Measurements from ENCODE around the gene MSLN. TPM values are rescaled to one million over a fixed set of nuclear protein-coding genes. Genes with fewer than 3 reads are reported as not detected.

The MSLN gene
- total and polyA plus RNA-seq, 2 donors (not counting 3 experiments of a cell fraction or from before 2014, with no cell fraction given), result not detected

DNA sequence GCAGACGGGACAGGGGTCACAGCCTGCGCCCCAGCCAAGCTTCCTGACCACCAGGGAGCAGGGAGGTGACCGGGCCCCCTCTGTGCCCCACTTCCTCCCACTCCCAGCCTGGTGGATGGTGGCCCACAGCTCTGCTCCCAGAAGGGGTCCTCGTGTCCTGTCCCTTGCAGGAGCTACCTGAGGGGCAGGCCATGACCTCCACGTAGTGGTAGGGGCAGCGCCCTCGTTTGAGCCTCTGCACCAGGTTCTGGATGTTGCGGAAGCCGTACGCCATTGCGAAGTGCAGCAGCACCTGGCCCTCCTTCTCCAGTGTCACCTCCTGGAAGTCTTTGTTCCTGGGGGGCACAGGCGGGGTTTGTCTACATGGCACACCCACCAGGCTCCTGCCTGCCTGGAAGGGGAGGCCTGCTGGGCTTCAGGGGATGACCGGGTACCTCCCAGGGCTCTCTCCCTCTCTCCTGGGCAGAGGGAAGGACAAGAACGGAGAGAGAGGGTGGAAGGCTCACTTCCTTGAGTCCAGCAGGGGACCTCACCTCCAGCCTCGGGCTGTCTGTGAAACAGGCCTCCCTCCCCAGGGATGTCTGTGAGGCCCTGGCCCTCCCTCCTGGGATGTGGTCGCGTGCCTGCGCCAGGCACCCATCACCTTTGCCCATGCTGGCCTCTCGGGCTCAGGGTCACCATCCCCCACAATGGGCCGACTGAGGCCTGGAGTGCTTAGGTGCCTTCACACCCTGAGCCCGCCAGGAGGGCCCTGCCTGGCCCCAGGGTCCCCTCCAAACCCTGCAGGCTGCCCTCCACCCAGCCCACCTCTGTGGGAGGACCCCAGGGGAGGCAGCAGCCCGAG is 29.6 kb upstream of the MSLN start:
- dilution Hi-C loops (cut with MboI; ENCODE audit: extremely low pct_ligation_motif_present, low sequenced_read_pairs), result no loop called here
- POLR2A ChIA-PET, result no interaction called here
- no peak overlapping the region for H3K9ac ChIP-seq (replicated peaks; ENCODE audit: extremely low read depth, insufficient read depth, low read length)

More for the DNA sequence above, 29.6 kb upstream of the MSLN start:
- CTCF ChIA-PET, result interaction anchor here (0.9 to 1.9 kb wide), 3 partner anchors 10 to 19 kb away, joined by 3 to 5 read pairs (median 5); partner anchors contain the start of gene ANTKMT
- Histone ChIP-seq H3K9me1 (replicated peaks; ENCODE audit: control insufficient read depth, extremely low read depth, insufficient read depth, low read length) (no peaks in the 10 kb centered on the region), H3K27ac (ENCODE audit: insufficient read depth, low read depth, low read length) (no peak overlapping the region), H3K4me2 (ENCODE audit: insufficient read depth, low read length) (no peak overlapping the region), H3K4me3 (replicated peaks in 1 of 3; ENCODE audit: insufficient read depth in 1 of 3, low read depth in 1 of 3, low read length in 3 of 3) (no peak overlapping the region), H3K4me1 (ENCODE audit: control insufficient read depth, extremely low read depth, insufficient read depth, low read length) (peaks cover 13% of the 10 kb centered on the region), H2AFZ (ENCODE audit: low read depth, low read length) (no peak overlapping the region), H3K9me3 (replicated peaks; ENCODE audit: control insufficient read depth, insufficient read depth, low read length) (no peaks in the 10 kb centered on the region), H3K27me3 (ENCODE audit: control insufficient read depth in 2 of 2, insufficient read depth in 2 of 2, low read length in 2 of 2) (no peaks in the 10 kb centered on the region), H3K79me2 (ENCODE audit: control insufficient read depth, insufficient read depth, low read length) (no peaks in the 10 kb centered on the region), H4K20me1 (replicated peaks; ENCODE audit: control insufficient read depth, extremely low read depth, insufficient read depth, low read length) (no peaks in the 10 kb centered on the region), H3K36me3 (ENCODE audit: control insufficient read depth in 2 of 2, extremely low read depth in 1 of 2, insufficient read depth in 2 of 2, low read length in 2 of 2) (peaks cover 4 to 24% of the 10 kb centered on the region in 2 experiments)
- DNase-seq (ENCODE audit: low read depth, low spot score) (no peak), FAIRE-seq (no peak)
- TF ChIP-seq POLR2A (IDR thresholded peaks at IDR 0.05; ENCODE audit: low read depth, low read length), result no peak
- TF ChIP-seq CTCF (IDR thresholded peaks at IDR 0.05; ENCODE audit: extremely low read depth in 1 of 2, insufficient read depth in 1 of 2, low read depth in 1 of 2, low read length in 2 of 2), result no peak
- no peak for TF ChIP-seq GATA2 (IDR thresholded peaks at IDR 0.05; ENCODE audit: insufficient read depth, insufficient read length, low read depth, low read length)
- TF ChIP-seq FOS (IDR thresholded peaks at IDR 0.05; ENCODE audit: borderline replicate concordance, insufficient read depth, low read length), result no peak
- TF ChIP-seq, protein P1, sequence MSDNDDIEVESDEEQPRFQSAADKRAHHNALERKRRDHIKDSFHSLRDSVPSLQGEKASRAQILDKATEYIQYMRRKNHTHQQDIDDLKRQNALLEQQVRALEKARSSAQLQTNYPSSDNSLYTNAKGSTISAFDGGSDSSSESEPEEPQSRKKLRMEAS (IDR thresholded peaks at IDR 0.05; ENCODE audit: insufficient read depth, insufficient read length), result no peak
- TF ChIP-seq JUN (IDR thresholded peaks at IDR 0.05; ENCODE audit: borderline replicate concordance, insufficient read depth, insufficient read length, low read depth), result no peak
- TF ChIP-seq MYC (IDR thresholded peaks at IDR 0.05; ENCODE audit: low read depth, low read length), result no peak
- TF ChIP-seq POLR2AphosphoS5 (IDR thresholded peaks at IDR 0.05; ENCODE audit: insufficient read depth, low read depth, low read length), result no peak
- no peak for TF ChIP-seq EZH2 (IDR thresholded peaks at IDR 0.05; ENCODE audit: borderline replicate concordance, low read depth, low read length, severe bottlenecking)
- intact Hi-C loops (cut with micrococcal nuclease), result no loop called here
- BruUV-seq (replicated peaks), result no TSS peak

Measured in endothelial cell of umbilical vein (primary cell).